D721Med (cell line): ENCODE data around the gene ZBTB5.
A peak's percentile ranks its signal among the peaks of the same experiment; 100 is the strongest.
"Not testable (repeated sequence)": the region's sequence is repeated elsewhere in the genome, so short reads cannot be mapped to it uniquely, and the experiment has no call there.

Source experiments
- DNase-seq: peaks from one replicate; pipeline ENCODE4 v3.0.0; 2011; ENCODE audit warnings: low spot score; ENCODE audit not compliant: insufficient read length
- FAIRE-seq: peaks from 2 replicates; lab custom pipeline; 2011; peaks lifted over from hg19 to GRCh38; lab: Jason Lieb, UNC
- CTCF ChIP-seq: IDR thresholded peaks from 2 replicates; pipeline ENCODE4 v1.5.1; 2012; ENCODE audit warnings: mild to moderate bottlenecking, control low read depth; ENCODE audit not compliant: insufficient read depth; ENCODE audit errors: missing control alignments

Gene ZBTB5

GRCh38 chr9:37428345-37428744 lies 36.9 kb downstream of the ZBTB5 start:
- TF ChIP-seq CTCF: no peak
- peak; percentile 0 for DNase-seq
- no peak for FAIRE-seq

- no peak for FAIRE-seq
- DNase-seq: peak; percentile 18
- no peak for TF ChIP-seq CTCF
These were observed 38.4 kb downstream of the ZBTB5 start for GRCh38 chr9:37426846-37427245.

GRCh38 chr9:37426431-37426830 lies 38.8 kb downstream of the ZBTB5 start:
- FAIRE-seq, DNase-seq: not testable (repeated sequence)

GRCh38 chr9:37425298-37425752 lies 39.9 kb downstream of the ZBTB5 start:
- no peak for FAIRE-seq
- no peak for TF ChIP-seq CTCF
- DNase-seq: peak; percentile 7

GRCh38 chr9:37424686-37425297 lies 40.5 kb downstream of the ZBTB5 start:
- FAIRE-seq: no peak
- no peak for TF ChIP-seq CTCF
- no peak for DNase-seq

GRCh38 chr9:37424204-37424685 lies 41.0 kb downstream of the ZBTB5 start:
- DNase-seq: peak; percentile 2
- TF ChIP-seq CTCF: no peak
- no peak for FAIRE-seq

- TF ChIP-seq CTCF: no peak
- no peak for DNase-seq
- no peak for FAIRE-seq
These were observed 41.7 kb downstream of the ZBTB5 start for GRCh38 chr9:37423508-37423907.
